ENCODE results near the gene SMURF2. TPM values are rescaled to one million over a fixed set of nuclear protein-coding genes. Genes with fewer than 3 reads are reported as not detected.
"Not testable (repeated sequence)": the region's sequence is repeated elsewhere in the genome, so short reads cannot be mapped to it uniquely, and the experiment has no call there.

The SMURF2 gene
- polyA plus RNA-seq, 2 of the 4 experiments (the other 2 are of a cell fraction): 16.7 to 26.3 TPM

DNA sequence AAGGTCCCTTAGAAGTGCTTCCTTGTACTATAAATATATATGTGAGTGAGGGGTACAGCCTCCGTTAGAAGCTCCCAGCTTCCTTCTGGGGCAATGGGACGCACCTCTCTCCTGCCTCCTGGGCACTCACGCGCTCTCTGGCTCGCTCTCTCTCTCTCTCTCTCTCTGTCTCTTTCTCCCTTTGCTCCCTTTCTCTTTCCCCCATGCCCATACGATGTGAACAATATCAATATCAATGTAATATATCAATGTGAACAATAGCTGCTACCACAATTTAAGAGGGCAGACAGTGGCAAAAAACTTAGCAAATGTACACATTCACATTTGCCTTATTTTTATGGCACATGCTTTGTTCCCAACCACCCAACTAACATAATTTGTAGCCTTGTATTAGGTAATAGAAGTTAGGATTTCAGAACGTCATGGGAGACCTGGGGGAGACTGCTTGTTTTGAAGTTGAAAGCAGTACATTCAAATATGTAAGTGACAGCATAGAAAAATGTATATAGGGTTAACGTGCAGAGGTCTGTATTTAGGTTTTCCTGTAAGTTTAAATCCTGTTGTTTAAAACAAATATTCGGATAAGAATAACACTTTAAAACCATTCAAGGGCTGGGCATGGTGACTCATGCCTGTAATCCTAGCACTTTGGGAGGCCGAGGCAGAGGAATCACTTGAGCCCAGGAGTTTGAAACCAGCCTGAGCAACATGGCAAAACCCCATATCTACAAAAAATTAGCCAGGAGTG lies 8.9 kb upstream of the SMURF2 start:
- POLR2A ChIA-PET: interaction anchor here (1.4 to 2.5 kb wide), 3 partner anchors 9 to 166 kb away, joined by 3 to 9 read pairs (median 8); partner anchors contain the start of genes CEP95, DDX5 and SMURF2
- CTCF ChIA-PET: interaction anchor here (0.8 to 3.5 kb wide), 5 partner anchors 11 to 104 kb away, joined by 3 to 9 read pairs (median 3); no protein-coding TSS in a partner anchor

DNA sequence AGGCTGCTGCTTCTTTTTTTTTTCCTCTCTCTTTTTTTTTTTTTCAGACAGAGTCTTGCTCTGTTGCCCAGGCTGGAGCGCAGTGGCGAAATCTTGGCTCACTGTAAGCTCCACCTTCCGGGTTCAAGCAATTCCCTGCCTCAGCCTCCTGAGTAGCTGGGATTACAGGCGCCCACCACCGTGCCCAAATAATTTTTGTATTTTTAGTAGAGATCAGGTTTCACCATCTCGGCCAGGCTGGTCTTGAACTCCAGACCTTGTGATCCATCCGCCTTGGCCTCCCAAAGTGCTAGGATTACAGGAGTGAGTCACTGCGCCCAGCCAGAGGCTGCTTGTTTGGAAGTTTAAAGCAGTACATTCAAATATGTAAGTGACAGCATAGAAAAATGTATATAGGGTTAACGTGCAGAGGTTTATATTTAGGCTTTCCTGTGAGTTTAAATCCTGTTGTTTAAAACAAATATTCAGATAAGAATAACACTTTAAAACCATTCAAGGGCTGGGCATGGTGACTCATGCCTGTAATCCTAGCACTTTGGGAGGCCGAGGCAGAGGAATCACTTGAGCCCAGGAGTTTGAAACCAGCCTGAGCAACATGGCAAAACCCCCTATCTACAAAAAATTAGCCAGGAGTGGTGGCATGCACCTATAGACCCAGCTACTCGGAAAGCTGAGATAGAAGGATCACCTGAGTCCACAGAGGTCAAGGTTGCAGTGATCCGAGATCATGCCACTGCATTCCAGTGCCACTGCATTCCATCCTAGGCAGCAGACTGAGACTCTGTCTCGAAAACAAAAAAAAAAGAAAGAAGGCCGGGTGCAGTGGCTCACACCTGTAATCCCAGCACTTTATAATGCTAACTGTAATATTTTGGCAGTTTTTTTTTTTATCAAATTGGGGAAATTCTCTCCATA lies 6.0 kb upstream of the SMURF2 start:
- H3K4me3 ChIP-seq, H3K9me3 ChIP-seq, FAIRE-seq: not testable (repeated sequence)
- H3K4me1 ChIP-seq: peaks cover 60% of the 10 kb centered on the region
- peak overlapping the region; percentile 54 for H3K4me2 ChIP-seq
- ChIA-PET CTCF (interaction anchor here (0.5 to 3.5 kb wide), 2 partner anchors 66 to 69 kb away, joined by 4 to 9 read pairs; no protein-coding TSS in a partner anchor), POLR2A (interaction anchor here (0.7 to 2.5 kb wide), 2 partner anchors 161 to 351 kb away, joined by 4 to 9 read pairs; partner anchors contain the start of genes CEP95 and DDX5)
- WGBS (ENCODE audit: missing lambda C conversion rate): 17% methylated on average over 14 of the region's 14 CpGs
- peak; percentile 46 to 54; a peak in 4 of 6 replicates for ATAC-seq
- TF ChIP-seq CHD4 (IDR thresholded peaks at IDR 0.05; ENCODE audit: borderline replicate concordance): peak; percentile 73; the same call in 1 of the 2 replicates
- peak; percentile 39; the same call in 1 of the 2 replicates for TF ChIP-seq ESRRA (IDR thresholded peaks at IDR 0.05; ENCODE audit: borderline replicate concordance, low read length)
- TF ChIP-seq JUNB (IDR thresholded peaks at IDR 0.05): peak; percentile 41; the same call in 1 of the 2 replicates
- TF ChIP-seq FOSL2 (IDR thresholded peaks at IDR 0.05): peak; percentile 47
- TF ChIP-seq FOSL2 (CRISPR knock-in tag; IDR thresholded peaks at IDR 0.05): peak; percentile 89
- 0 out of 2 replicates have a peak, but pooled peaks have one; percentile 13 for TF ChIP-seq HOXB13 (CRISPR knock-in tag; IDR thresholded peaks at IDR 0.05; ENCODE audit: low read depth)
- TF ChIP-seq RAD21 (conservative IDR thresholded peaks at IDR 0.05 in 1 of 2, IDR thresholded peaks at IDR 0.05 in 1 of 2): 0 out of 5 replicates have a peak, but pooled peaks of 1 of the 2 experiments have one; percentile 11
- peak in 1 of 2 experiments; percentile 79 for DNase-seq (ENCODE audit: low read depth in 1 of 2, low spot score in 1 of 2)
- peak overlapping the region; percentile 48 to 80 for H3K27ac ChIP-seq

More for the DNA sequence above, 8.9 kb upstream of the SMURF2 start:
- peak overlapping the region; percentile 56 for H3K4me2 ChIP-seq
- H3K4me1 ChIP-seq: peaks cover 41% of the 10 kb centered on the region
- peak overlapping the region; percentile 59 to 82 for H3K27ac ChIP-seq
- FAIRE-seq (peak; percentile 51), ATAC-seq (peak; percentile 80 to 92), DNase-seq (ENCODE audit: low read depth in 1 of 2, low spot score in 1 of 2) (peak in 1 of 2 experiments; percentile 61)
- 3% methylated on average over 10 of the region's 10 CpGs for WGBS (ENCODE audit: missing lambda C conversion rate)
- not testable (repeated sequence) for H3K4me3 ChIP-seq; H3K9me3 ChIP-seq; TF ChIP-seq FOSL2 (IDR thresholded peaks at IDR 0.05)
- TF ChIP-seq BHLHE40 (IDR thresholded peaks at IDR 0.05; ENCODE audit: low read depth, low read length) (0 out of 2 replicates have a peak, but pooled peaks have one; percentile 24), JUNB (IDR thresholded peaks at IDR 0.05) (peak; percentile 37; the same call in 1 of the 2 replicates), FOSL2 (CRISPR knock-in tag; IDR thresholded peaks at IDR 0.05) (peak; percentile 69), JUN (IDR thresholded peaks at IDR 0.05) (peak; percentile 11 to 46; a peak in 1 of 5 replicates), MYC (IDR thresholded peaks at IDR 0.05; ENCODE audit: borderline replicate concordance, low read length) (0 out of 2 replicates have a peak, but pooled peaks have one; percentile 23)
- TF ChIP-seq, protein P1, sequence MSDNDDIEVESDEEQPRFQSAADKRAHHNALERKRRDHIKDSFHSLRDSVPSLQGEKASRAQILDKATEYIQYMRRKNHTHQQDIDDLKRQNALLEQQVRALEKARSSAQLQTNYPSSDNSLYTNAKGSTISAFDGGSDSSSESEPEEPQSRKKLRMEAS (IDR thresholded peaks at IDR 0.05): peak; percentile 63
- TF ChIP-seq, protein P2, sequence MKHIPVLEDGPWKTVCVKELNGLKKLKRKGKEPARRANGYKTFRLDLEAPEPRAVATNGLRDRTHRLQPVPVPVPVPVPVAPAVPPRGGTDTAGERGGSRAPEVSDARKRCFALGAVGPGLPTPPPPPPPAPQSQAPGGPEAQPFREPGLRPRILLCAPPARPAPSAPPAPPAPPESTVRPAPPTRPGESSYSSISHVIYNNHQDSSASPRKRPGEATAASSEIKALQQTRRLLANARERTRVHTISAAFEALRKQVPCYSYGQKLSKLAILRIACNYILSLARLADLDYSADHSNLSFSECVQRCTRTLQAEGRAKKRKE (CRISPR knock-in tag; IDR thresholded peaks at IDR 0.05; ENCODE audit: low read depth): 0 out of 2 replicates have a peak, but pooled peaks have one; percentile 17

DNA sequence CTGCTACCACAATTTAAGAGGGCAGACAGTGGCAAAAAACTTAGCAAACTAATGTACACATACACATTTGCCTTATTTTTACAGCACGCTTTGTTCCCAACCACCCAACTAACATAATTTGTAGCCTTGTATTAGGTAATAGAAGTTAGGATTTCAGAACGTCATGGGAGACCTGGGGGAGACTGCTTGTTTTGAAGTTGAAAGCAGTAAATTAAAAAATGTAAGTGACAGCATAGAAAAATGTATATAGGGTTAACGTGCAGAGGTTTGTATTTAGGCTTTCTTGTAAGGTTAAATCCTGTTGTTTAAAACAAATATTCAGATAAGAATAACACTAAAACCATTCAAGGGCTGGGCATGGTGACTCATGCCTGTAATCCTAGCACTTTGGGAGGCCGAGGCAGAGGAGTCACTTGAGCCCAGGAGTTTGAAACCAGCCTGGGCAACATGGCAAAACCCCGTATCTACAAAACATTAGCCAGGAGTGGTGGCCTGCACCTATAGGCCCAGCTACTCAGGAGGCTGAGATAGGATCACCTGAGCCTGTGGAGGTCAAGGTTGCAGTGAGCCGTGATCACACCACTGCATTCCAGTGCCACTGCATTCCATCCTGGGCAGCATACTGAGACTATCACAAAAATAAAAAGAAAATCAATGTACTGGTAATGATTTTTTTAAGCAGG lies 2.3 kb upstream of the SMURF2 start:
- CTCF ChIA-PET; H3K9me3 ChIP-seq; FAIRE-seq; ATAC-seq; POLR2A ChIA-PET; H3K4me3 ChIP-seq; TF ChIP-seq FOSL2 (IDR thresholded peaks at IDR 0.05): not testable (repeated sequence)
- TF ChIP-seq FOSL2 (CRISPR knock-in tag; IDR thresholded peaks at IDR 0.05) (peak; percentile 88), RARB (CRISPR knock-in tag; IDR thresholded peaks at IDR 0.05) (0 out of 2 replicates have a peak, but pooled peaks have one; percentile 23)
- TF ChIP-seq, protein P1 (IDR thresholded peaks at IDR 0.05): 0 out of 2 replicates have a peak, but pooled peaks have one; percentile 20
- H3K27ac ChIP-seq: peak overlapping the region; percentile 58 to 79
- H3K4me1 ChIP-seq: peaks cover 54% of the 10 kb centered on the region
- DNase-seq (ENCODE audit: low read depth in 1 of 2, low spot score in 1 of 2): peak in 1 of 2 experiments; percentile 36
- WGBS (ENCODE audit: missing lambda C conversion rate): 10% methylated on average over 6 of the region's 6 CpGs
- peak overlapping the region; percentile 54 for H3K4me2 ChIP-seq

DNA sequence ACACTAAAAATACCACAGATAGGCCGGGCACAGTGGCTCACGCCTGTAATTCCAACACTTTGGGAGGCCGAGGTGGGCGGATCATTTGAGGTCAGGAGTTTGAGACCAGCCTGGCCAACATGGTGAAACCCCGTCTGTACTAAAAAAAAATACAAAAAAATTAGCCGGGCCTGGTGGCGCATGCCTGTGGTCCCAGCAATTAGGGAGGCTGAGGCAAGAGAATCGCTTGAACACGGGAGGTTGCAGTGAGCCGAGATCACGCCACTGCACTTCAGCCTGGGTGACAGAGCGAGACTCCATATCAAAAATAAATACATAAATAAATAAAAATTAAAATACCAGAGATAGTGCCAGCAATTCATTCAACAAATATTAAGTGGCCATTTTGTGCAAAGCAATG lies 1.7 kb upstream of the SMURF2 start:
- WGBS (ENCODE audit: missing lambda C conversion rate): 75% methylated on average over 12 of the region's 12 CpGs
- not testable (repeated sequence) for FAIRE-seq

More for the DNA sequence above, 1.7 kb upstream of the SMURF2 start:
- H3K9me3 ChIP-seq; DNase-seq (ENCODE audit: low read depth in 1 of 2, low spot score in 1 of 2); ATAC-seq; H3K4me3 ChIP-seq; CTCF ChIA-PET; POLR2A ChIA-PET: not testable (repeated sequence)
- H3K4me1 ChIP-seq: peaks cover 55% of the 10 kb centered on the region
- peak overlapping the region; percentile 58 to 79 for H3K27ac ChIP-seq
- H3K4me2 ChIP-seq: peak overlapping the region; percentile 54
